Karpas-422 (cell line): Measurements from ENCODE around the gene TADA1. TPM values are rescaled to one million over a fixed set of nuclear protein-coding genes. Genes with fewer than 3 reads are reported as not detected.
A peak's percentile ranks its signal among the peaks of the same experiment; 100 is the strongest.

Source experiments
- DNase-seq: peaks from one replicate; pipeline ENCODE4 v3.0.0-alpha.2; 2015
- H2AFZ ChIP-seq: fragments of 200-600 bp; sonication (generic); 2 replicates; pipeline ENCODE4 v1.6.1; 2014; ENCODE audit warnings: antibody characterized with exemption, low read length, mixed read lengths
- H3K27ac ChIP-seq: fragments of 200-600 bp; sonication (generic); 2 replicates; pipeline ENCODE4 v1.5.1; 2014; ENCODE audit warnings: mild to moderate bottlenecking, low read length, moderate library complexity
- H3K27me3 ChIP-seq: fragments of 200-600 bp; sonication (generic); 2 replicates; pipeline ENCODE4 v1.6.1; 2014; ENCODE audit warnings: low read length, mixed read lengths
- H3K36me3 ChIP-seq: fragments of 200-600 bp; sonication (generic); 2 replicates; pipeline ENCODE4 v1.6.1; 2014; ENCODE audit warnings: low read length, mixed read lengths; ENCODE audit not compliant: insufficient read depth
- H3K4me1 ChIP-seq: fragments of 200-600 bp; sonication (generic); 2 replicates; pipeline ENCODE4 v1.6.1; 2014; ENCODE audit warnings: mild to moderate bottlenecking, low read length, mixed read lengths
- H3K4me2 ChIP-seq: fragments of 200-600 bp; sonication (generic); 2 replicates; pipeline ENCODE4 v1.6.1; 2014; ENCODE audit warnings: low read length, low read depth, mild to moderate bottlenecking; ENCODE audit not compliant: poor library complexity, severe bottlenecking
- H3K4me3 ChIP-seq: fragments of 200-600 bp; sonication (generic); 2 replicates; pipeline ENCODE4 v1.5.1; 2014; ENCODE audit warnings: mild to moderate bottlenecking, antibody characterized with exemption, low read length, mixed read lengths
- H3K79me2 ChIP-seq: fragments of 200-600 bp; sonication (generic); 2 replicates; pipeline ENCODE4 v1.6.1; 2014; ENCODE audit warnings: mild to moderate bottlenecking, low read length, mixed read lengths
- H3K9ac ChIP-seq: fragments of 200-600 bp; sonication (generic); 2 replicates; pipeline ENCODE4 v1.6.0; 2014; ENCODE audit warnings: low read length
- H3K9me2 ChIP-seq: fragments of 200-600 bp; sonication (generic), shearing (Covaris generic); replicated peaks from 2 replicates; pipeline ENCODE4 v1.6.0; 2014; ENCODE audit warnings: mild to moderate bottlenecking, low read length, moderate library complexity; ENCODE audit not compliant: insufficient read depth
- H3K9me3 ChIP-seq: fragments of 300-700, 200-600 bp; sonication (generic); 2 replicates; pipeline ENCODE4 v1.6.1; 2014; ENCODE audit warnings: low read length, mixed read lengths
- H4K20me1 ChIP-seq: fragments of 200-600 bp; sonication (generic); 2 replicates; pipeline ENCODE4 v1.6.1; 2014; ENCODE audit warnings: mild to moderate bottlenecking, antibody characterized with exemption, low read length, low read depth; ENCODE audit not compliant: insufficient read depth
- total RNA-seq: library from RNA; depleted of rRNA; stranded (reverse); fragments of >200 nt; shearing (Covaris generic); gene quantifications from 2 replicates; pipeline ENCODE4 v1.2.3, GENCODE V29; 2014; ENCODE audit warnings: low replicate concordance; rRNA removed

TADA1 gene
- 14.1 and 26.6 TPM in 2 replicates for total RNA-seq

- peak; percentile 99 for DNase-seq
- Histone ChIP-seq H3K79me2 (peaks cover 49% of the 10 kb centered on the region), H3K4me3 (peak within 1 kb of the TSS; percentile 97), H3K9me2 (no peaks in the 10 kb centered on the region), H3K4me1 (peaks cover 27% of the 10 kb centered on the region), H3K9me3 (no peaks in the 10 kb centered on the region), H3K9ac (peak within 1 kb of the TSS; percentile 90), H3K27me3 (no peaks in the 10 kb centered on the region), H3K36me3 (no peaks in the 10 kb centered on the region), H3K4me2 (peak within 1 kb of the TSS; percentile 89), H2AFZ (peak within 1 kb of the TSS; percentile 84), H4K20me1 (no peaks in the 10 kb centered on the region), H3K27ac (peak within 1 kb of the TSS; percentile 72)
These were observed at the start of gene TADA1 for GRCh38 chr1:166875734-166876539. Gene TADA1 (minus strand): TSS chr1:166876264. CDS start chr1:166876233, 31 bp downstream.

- Histone ChIP-seq H3K4me3 (no peak overlapping the region), H3K9ac (no peak overlapping the region), H3K4me1 (peaks cover 19% of the 10 kb centered on the region), H4K20me1 (no peaks in the 10 kb centered on the region), H3K4me2 (peak overlapping the region; percentile 11), H3K27me3 (no peaks in the 10 kb centered on the region), H3K27ac (peak overlapping the region; percentile 27; the same call in 1 of the 2 replicates), H3K36me3 (no peaks in the 10 kb centered on the region; the same call in 1 of the 2 replicates), H3K9me2 (no peaks in the 10 kb centered on the region), H3K79me2 (no peaks in the 10 kb centered on the region), H3K9me3 (no peaks in the 10 kb centered on the region), H2AFZ (no peak overlapping the region)
- peak; percentile 70 for DNase-seq
These were observed 48.9 kb upstream of the TADA1 start for GRCh38 chr1:166924823-166925541.

GRCh38 chr1:166920561-166921475 lies 44.8 kb upstream of the TADA1 start:
- Histone ChIP-seq H3K4me2 (no peak overlapping the region), H3K27me3 (no peaks in the 10 kb centered on the region), H3K36me3 (no peaks in the 10 kb centered on the region; the same call in 1 of the 2 replicates), H4K20me1 (no peaks in the 10 kb centered on the region), H3K27ac (no peak overlapping the region), H3K9me3 (no peaks in the 10 kb centered on the region), H3K4me1 (peaks cover 18% of the 10 kb centered on the region), H3K4me3 (no peak overlapping the region), H3K9ac (no peak overlapping the region), H2AFZ (no peak overlapping the region), H3K79me2 (no peaks in the 10 kb centered on the region), H3K9me2 (no peaks in the 10 kb centered on the region)
- no peak for DNase-seq

GRCh38 chr1:166918956-166919316 lies 42.9 kb upstream of the TADA1 start:
- H3K4me1 ChIP-seq = no peaks in the 10 kb centered on the region
- no peaks in the 10 kb centered on the region for H3K9me2 ChIP-seq
- no peaks in the 10 kb centered on the region for H3K9me3 ChIP-seq

GRCh38 chr1:166918088-166918955 lies 42.3 kb upstream of the TADA1 start:
- no peaks in the 10 kb centered on the region for H3K9me2 ChIP-seq
- H3K9me3 ChIP-seq = no peaks in the 10 kb centered on the region
- H3K79me2 ChIP-seq = no peaks in the 10 kb centered on the region
- no peak overlapping the region for H2AFZ ChIP-seq
- H3K27me3 ChIP-seq = no peaks in the 10 kb centered on the region
- H3K36me3 ChIP-seq = no peaks in the 10 kb centered on the region
- no peak for DNase-seq
- H4K20me1 ChIP-seq = no peaks in the 10 kb centered on the region
- H3K4me2 ChIP-seq = no peak overlapping the region
- H3K4me3 ChIP-seq = no peak overlapping the region
- H3K4me1 ChIP-seq = no peaks in the 10 kb centered on the region
- no peak overlapping the region for H3K27ac ChIP-seq
- no peak overlapping the region for H3K9ac ChIP-seq

More at GRCh38 chr1:166918956-166919316, 42.9 kb upstream of the TADA1 start:
- Histone ChIP-seq H3K79me2 (no peaks in the 10 kb centered on the region), H3K4me2 (no peak overlapping the region), H3K4me3 (no peak overlapping the region), H3K27ac (no peak overlapping the region), H3K27me3 (no peaks in the 10 kb centered on the region), H4K20me1 (no peaks in the 10 kb centered on the region), H2AFZ (no peak overlapping the region), H3K9ac (no peak overlapping the region), H3K36me3 (no peaks in the 10 kb centered on the region)
- DNase-seq = no peak

GRCh38 chr1:166915941-166916340 lies 39.9 kb upstream of the TADA1 start:
- H4K20me1 ChIP-seq = no peaks in the 10 kb centered on the region
- H3K36me3 ChIP-seq = no peaks in the 10 kb centered on the region; the same call in 1 of the 2 replicates
- no peak overlapping the region for H3K4me2 ChIP-seq
- no peak overlapping the region for H3K27ac ChIP-seq
- no peaks in the 10 kb centered on the region for H3K79me2 ChIP-seq
- H3K9ac ChIP-seq = no peak overlapping the region
- no peak overlapping the region for H3K4me3 ChIP-seq
- no peaks in the 10 kb centered on the region for H3K27me3 ChIP-seq
- peaks cover 5% of the 10 kb centered on the region for H3K9me3 ChIP-seq
- H3K4me1 ChIP-seq = no peaks in the 10 kb centered on the region
- no peaks in the 10 kb centered on the region for H3K9me2 ChIP-seq
- no peak overlapping the region for H2AFZ ChIP-seq
- DNase-seq = no peak

- Histone ChIP-seq H4K20me1 (no peaks in the 10 kb centered on the region), H3K4me3 (no peak overlapping the region), H3K27ac (no peak overlapping the region), H2AFZ (no peak overlapping the region), H3K9me2 (no peaks in the 10 kb centered on the region), H3K4me2 (no peak overlapping the region), H3K9ac (no peak overlapping the region), H3K36me3 (no peaks in the 10 kb centered on the region; the same call in 1 of the 2 replicates), H3K4me1 (0 out of 2 replicates have a peak, but pooled peaks cover 4% of the 10 kb centered on the region), H3K27me3 (no peaks in the 10 kb centered on the region), H3K79me2 (no peaks in the 10 kb centered on the region), H3K9me3 (peaks cover 5% of the 10 kb centered on the region)
- no peak for DNase-seq
These were observed 39.0 kb upstream of the TADA1 start for GRCh38 chr1:166915042-166915441.
